Esophagus squamous epithelium (tissue), 4 donors: ENCODE data around the gene LBHD1.

ENCODE experiments used
- POLR2A ChIP-seq, 4 donors: fragments of 450-650 bp; IDR thresholded peaks; one replicate each; pipeline ENCODE4 v1.6.1; 2017; ENCODE audit warnings: antibody characterized with exemption in 4 of 4, mild to moderate bottlenecking in 4 of 4, moderate library complexity in 3 of 4
- TF ChIP-seq, protein P1 (sequence below), 6 experiments: fragments of 450-650 bp in 4 of 6; fragments of 200-600 bp in 2 of 6; sonication (generic) in 2 of 6; IDR thresholded peaks; one replicate each; pipeline ENCODE4 v1.5.1; 2016 to 2019; ENCODE audit warnings: antibody characterized with exemption in 6 of 6, mild to moderate bottlenecking in 4 of 6, moderate library complexity in 4 of 6

DNA sequence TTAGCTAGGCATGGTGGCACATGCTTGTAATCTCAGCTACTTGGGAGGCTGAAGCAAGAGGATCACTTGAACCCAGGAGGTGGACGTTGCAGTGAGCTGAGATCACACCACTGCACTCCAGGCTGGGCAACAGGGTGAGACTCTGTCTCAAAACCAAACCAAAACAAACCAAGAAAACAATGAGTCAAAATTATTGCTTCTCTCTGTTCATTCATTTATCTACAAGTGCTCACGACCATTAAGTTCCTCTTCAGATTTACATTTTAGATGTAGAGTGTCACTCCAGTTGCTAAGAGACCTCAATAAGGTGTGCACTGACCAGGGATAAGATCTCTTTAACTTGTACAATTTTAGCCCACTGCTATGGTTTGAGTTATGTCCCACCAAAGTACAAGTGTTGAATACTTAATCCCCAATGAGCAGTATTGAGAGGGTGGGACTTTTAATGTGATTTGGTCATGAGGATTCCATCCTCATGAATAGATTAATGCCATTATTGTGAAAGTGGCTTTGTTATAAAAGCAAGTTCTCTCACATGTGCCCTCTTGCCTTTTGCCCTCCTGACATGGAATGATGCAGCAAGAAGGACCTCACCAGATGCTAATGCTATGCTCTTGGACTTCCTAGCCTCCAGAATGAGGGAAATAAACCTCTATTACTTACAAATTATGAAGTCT, 47.4 kb upstream of the LBHD1 start:
- TF ChIP-seq, protein P1, sequence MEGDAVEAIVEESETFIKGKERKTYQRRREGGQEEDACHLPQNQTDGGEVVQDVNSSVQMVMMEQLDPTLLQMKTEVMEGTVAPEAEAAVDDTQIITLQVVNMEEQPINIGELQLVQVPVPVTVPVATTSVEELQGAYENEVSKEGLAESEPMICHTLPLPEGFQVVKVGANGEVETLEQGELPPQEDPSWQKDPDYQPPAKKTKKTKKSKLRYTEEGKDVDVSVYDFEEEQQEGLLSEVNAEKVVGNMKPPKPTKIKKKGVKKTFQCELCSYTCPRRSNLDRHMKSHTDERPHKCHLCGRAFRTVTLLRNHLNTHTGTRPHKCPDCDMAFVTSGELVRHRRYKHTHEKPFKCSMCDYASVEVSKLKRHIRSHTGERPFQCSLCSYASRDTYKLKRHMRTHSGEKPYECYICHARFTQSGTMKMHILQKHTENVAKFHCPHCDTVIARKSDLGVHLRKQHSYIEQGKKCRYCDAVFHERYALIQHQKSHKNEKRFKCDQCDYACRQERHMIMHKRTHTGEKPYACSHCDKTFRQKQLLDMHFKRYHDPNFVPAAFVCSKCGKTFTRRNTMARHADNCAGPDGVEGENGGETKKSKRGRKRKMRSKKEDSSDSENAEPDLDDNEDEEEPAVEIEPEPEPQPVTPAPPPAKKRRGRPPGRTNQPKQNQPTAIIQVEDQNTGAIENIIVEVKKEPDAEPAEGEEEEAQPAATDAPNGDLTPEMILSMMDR (IDR thresholded peaks at IDR 0.05) = no peak
- TF ChIP-seq POLR2A (IDR thresholded peaks at IDR 0.05) = no peak
